Upper lobe of right lung (tissue), 1 donor: ENCODE measurements around the gene ZBTB7A. TPM values are rescaled to one million over a fixed set of nuclear protein-coding genes. Genes with fewer than 3 reads are reported as not detected.

ENCODE experiments used
- ATAC-seq: fragments of 200-7000 bp; cut with Tn5 transposase; one replicate; pipeline ENCODE4 v1.9.1; 2020; ENCODE audit warnings: mild to moderate bottlenecking, moderate library complexity
- DNase-seq: peaks from one replicate; pipeline ENCODE4 v3.0.0-alpha.2; 2020
- H3K27ac ChIP-seq: fragments of 200-600 bp; one replicate; pipeline ENCODE4 v1.8.0; 2022
- H3K27me3 ChIP-seq: fragments of 200-600 bp; one replicate; pipeline ENCODE4 v1.8.0; 2022; ENCODE audit warnings: mild to moderate bottlenecking
- H3K36me3 ChIP-seq: fragments of 200-600 bp; one replicate; pipeline ENCODE4 v1.8.0; 2022
- H3K4me1 ChIP-seq: fragments of 200-600 bp; one replicate; pipeline ENCODE4 v1.8.0; 2022
- H3K4me3 ChIP-seq: fragments of 200-600 bp; one replicate; pipeline ENCODE4 v1.8.0; 2022; ENCODE audit warnings: mild to moderate bottlenecking
- H3K9me3 ChIP-seq: fragments of 200-600 bp; one replicate; pipeline ENCODE4 v1.8.0; 2022
- intact Hi-C: fragments of 100-400 bp; cut with DNase I; formaldehyde crosslinking; loops from one replicate; pipeline ENCODE4 v1.11.0; 2022
- total RNA-seq: library from RNA; stranded (reverse); fragmentation: NEBNext Ultra II Directional; extraction: Animal tissue kit (Norgen Biotek cat#: 25700); gene quantifications from one replicate; pipeline ENCODE4 v1.2.1, GENCODE V29; 2021
- TF ChIP-seq, protein P1 (sequence below): fragments of 200-600 bp; IDR thresholded peaks from one replicate; pipeline ENCODE4 v1.8.0; 2022; ENCODE audit warnings: antibody characterized with exemption
- donor health status: DM: no; HTN: yes; CAD: no; lungs with severe emphysema.

The ZBTB7A gene
- total RNA-seq, 1 donor from 2014 or later, result 54.3 TPM

DNA sequence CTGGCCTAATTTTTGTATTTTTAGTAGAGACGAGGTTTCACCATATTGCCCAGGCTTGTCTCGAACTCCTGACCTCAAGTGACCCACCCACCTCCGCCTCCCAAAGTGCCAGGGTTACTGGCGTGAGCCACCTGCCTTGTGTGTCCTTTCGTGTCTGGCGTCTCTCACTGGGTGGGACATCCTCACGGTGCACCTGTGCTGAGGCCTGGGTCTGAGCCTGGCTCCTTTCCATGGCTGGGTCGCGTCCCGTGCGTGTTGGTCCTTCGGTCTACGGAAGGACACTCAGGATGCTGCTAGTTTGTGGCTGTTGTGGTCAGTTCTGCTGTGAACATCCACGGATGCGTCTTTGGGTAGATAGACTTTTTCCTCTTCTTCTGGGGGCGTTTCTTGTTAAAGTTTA is 39.6 kb downstream of the ZBTB7A start:
- Histone ChIP-seq H3K36me3 (peaks cover 29% of the 10 kb centered on the region), H3K27ac (no peak overlapping the region), H3K27me3 (no peaks in the 10 kb centered on the region), H3K4me1 (no peaks in the 10 kb centered on the region), H3K4me3 (no peak overlapping the region), H3K9me3 (no peaks in the 10 kb centered on the region)
- no peak for DNase-seq
- intact Hi-C loops, result no loop called here
- ATAC-seq, result no peak
- TF ChIP-seq, protein P1, sequence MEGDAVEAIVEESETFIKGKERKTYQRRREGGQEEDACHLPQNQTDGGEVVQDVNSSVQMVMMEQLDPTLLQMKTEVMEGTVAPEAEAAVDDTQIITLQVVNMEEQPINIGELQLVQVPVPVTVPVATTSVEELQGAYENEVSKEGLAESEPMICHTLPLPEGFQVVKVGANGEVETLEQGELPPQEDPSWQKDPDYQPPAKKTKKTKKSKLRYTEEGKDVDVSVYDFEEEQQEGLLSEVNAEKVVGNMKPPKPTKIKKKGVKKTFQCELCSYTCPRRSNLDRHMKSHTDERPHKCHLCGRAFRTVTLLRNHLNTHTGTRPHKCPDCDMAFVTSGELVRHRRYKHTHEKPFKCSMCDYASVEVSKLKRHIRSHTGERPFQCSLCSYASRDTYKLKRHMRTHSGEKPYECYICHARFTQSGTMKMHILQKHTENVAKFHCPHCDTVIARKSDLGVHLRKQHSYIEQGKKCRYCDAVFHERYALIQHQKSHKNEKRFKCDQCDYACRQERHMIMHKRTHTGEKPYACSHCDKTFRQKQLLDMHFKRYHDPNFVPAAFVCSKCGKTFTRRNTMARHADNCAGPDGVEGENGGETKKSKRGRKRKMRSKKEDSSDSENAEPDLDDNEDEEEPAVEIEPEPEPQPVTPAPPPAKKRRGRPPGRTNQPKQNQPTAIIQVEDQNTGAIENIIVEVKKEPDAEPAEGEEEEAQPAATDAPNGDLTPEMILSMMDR, result no peak

GRCh38 chr19:4025317-4025716 is 41.4 kb downstream of the ZBTB7A start:
- H3K27me3 ChIP-seq, result no peaks in the 10 kb centered on the region
- peaks cover 29% of the 10 kb centered on the region for H3K36me3 ChIP-seq
- no peak for DNase-seq
- H3K9me3 ChIP-seq, result no peaks in the 10 kb centered on the region
- TF ChIP-seq, protein P1, result no peak
- no peak overlapping the region for H3K4me3 ChIP-seq
- peak; percentile 9 for ATAC-seq
- H3K27ac ChIP-seq, result no peak overlapping the region
- H3K4me1 ChIP-seq, result no peaks in the 10 kb centered on the region
- intact Hi-C loops, result no loop called here

- Histone ChIP-seq H3K4me1 (no peaks in the 10 kb centered on the region), H3K4me3 (no peak overlapping the region), H3K36me3 (peaks cover 21% of the 10 kb centered on the region), H3K9me3 (no peaks in the 10 kb centered on the region), H3K27me3 (no peaks in the 10 kb centered on the region), H3K27ac (no peak overlapping the region)
- DNase-seq (peak; percentile 63), ATAC-seq (peak; percentile 13)
- intact Hi-C loops, result no loop called here
- TF ChIP-seq, protein P1, result no peak
Observed at GRCh38 chr19:4023600-4024398, 42.9 kb downstream of the ZBTB7A start.

- intact Hi-C loops, result no loop called here
Observed at GRCh38 chr19:4019578-4019977, 47.1 kb downstream of the ZBTB7A start.

DNA sequence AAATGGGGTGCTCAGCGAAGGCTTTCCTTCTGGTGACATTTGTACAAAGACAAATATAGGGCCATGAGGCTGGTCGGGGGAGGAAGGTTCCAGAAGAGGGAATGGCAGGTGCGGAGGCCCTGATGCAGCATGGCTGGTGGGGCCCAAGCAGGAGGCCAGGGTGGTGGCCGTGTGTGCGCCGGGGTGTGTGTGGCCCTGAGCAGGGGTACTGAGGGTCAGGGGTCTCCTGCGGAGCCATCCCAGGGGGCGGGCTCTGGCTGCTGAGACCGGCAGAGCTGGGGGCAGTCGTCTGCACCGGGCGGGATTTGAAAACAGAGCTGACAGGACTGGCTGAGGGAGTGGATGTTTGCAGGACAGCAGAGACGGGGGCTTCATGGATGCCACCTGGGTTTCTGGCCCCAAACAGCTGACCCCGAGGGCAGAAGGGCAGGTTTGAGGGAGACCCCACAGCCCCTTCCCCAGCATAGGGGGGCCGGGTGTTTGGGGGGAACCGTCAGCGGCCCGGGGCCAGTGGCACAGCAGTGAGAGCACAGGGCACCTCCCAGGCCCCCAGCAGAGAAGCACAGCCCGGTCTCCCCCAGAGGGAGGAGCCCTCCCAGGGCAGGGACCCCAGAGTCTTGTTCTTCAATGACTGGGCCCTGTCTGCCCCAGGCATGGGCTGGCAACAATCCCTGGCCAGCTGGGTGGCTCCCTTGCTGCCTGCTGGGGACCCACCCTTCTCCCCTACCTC is 47.8 kb downstream of the ZBTB7A start:
- DNase-seq (no peak), ATAC-seq (no peak)
- Histone ChIP-seq H3K27ac (no peak overlapping the region), H3K9me3 (no peaks in the 10 kb centered on the region), H3K36me3 (peaks cover 16% of the 10 kb centered on the region), H3K27me3 (no peaks in the 10 kb centered on the region), H3K4me1 (peaks cover 6% of the 10 kb centered on the region), H3K4me3 (no peak overlapping the region)
- TF ChIP-seq, protein P1, result no peak
- intact Hi-C loops, result no loop called here

More at GRCh38 chr19:4019578-4019977, 47.1 kb downstream of the ZBTB7A start:
- H3K36me3 ChIP-seq, result peaks cover 10% of the 10 kb centered on the region
- no peaks in the 10 kb centered on the region for H3K27me3 ChIP-seq
- TF ChIP-seq, protein P1, result no peak
- no peak for ATAC-seq
- H3K9me3 ChIP-seq, result no peaks in the 10 kb centered on the region
- H3K27ac ChIP-seq, result no peak overlapping the region
- no peak for DNase-seq
- peaks cover 4% of the 10 kb centered on the region for H3K4me1 ChIP-seq
- H3K4me3 ChIP-seq, result no peak overlapping the region
